ENCODE data around the gene TMEM107.

DNA sequence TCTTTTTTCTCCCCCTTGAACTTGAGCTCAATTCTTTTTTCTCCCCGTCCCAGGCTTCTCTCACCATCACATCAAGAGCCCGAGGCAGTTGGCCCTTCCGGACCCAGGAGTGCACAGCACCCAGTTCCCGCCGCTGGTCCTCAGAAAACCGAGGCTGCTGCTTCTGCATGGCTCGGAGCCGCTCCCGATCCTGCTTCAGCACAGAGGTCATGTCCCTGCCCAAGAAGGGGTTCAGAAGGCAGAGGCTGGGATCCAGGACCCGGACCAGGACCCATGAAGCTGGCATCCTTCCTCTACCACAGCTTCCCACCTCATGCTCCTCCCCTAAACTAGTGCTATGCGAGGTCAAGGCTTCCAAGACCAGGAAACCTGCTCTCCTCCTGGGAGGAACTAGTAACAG lies 34.4 kb downstream of the TMEM107 start:
- TF ChIP-seq EZH2 (IDR thresholded peaks at IDR 0.05; ENCODE audit: borderline replicate concordance, low read length): no peak
- TF ChIP-seq, protein P1, sequence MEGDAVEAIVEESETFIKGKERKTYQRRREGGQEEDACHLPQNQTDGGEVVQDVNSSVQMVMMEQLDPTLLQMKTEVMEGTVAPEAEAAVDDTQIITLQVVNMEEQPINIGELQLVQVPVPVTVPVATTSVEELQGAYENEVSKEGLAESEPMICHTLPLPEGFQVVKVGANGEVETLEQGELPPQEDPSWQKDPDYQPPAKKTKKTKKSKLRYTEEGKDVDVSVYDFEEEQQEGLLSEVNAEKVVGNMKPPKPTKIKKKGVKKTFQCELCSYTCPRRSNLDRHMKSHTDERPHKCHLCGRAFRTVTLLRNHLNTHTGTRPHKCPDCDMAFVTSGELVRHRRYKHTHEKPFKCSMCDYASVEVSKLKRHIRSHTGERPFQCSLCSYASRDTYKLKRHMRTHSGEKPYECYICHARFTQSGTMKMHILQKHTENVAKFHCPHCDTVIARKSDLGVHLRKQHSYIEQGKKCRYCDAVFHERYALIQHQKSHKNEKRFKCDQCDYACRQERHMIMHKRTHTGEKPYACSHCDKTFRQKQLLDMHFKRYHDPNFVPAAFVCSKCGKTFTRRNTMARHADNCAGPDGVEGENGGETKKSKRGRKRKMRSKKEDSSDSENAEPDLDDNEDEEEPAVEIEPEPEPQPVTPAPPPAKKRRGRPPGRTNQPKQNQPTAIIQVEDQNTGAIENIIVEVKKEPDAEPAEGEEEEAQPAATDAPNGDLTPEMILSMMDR (conservative IDR thresholded peaks at IDR 0.05 in 1 of 2, IDR thresholded peaks at IDR 0.05 in 1 of 2; ENCODE audit: extremely low read depth in 1 of 2, insufficient read depth in 1 of 2, low read depth in 1 of 2, low read length in 2 of 2): no peak

Data from mammary epithelial cell (primary cell).